GM19099 (cell line): ENCODE measurements around the gene RNF4.

ENCODE experiments used
- POLR2A ChIP-seq: IDR thresholded peaks from 3 replicates; pipeline ENCODE4 v1.6.1; 2011; ENCODE audit warnings: low read depth; ENCODE audit not compliant: insufficient read length; ENCODE audit errors: extremely low read depth

The RNF4 gene, protein sequence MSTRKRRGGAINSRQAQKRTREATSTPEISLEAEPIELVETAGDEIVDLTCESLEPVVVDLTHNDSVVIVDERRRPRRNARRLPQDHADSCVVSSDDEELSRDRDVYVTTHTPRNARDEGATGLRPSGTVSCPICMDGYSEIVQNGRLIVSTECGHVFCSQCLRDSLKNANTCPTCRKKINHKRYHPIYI

GRCh38 chr4:2468456-2469191 is at the start of gene RNF4:
TSS of gene RNF4 (plus strand) at chr4:2469106. CDS start at chr4:2490494, 21,388 bp downstream.
- peak; percentile 65 for TF ChIP-seq POLR2A

- TF ChIP-seq POLR2A, result no peak
These were observed 49.1 kb upstream of the RNF4 start for GRCh38 chr4:2419814-2420213.

DNA sequence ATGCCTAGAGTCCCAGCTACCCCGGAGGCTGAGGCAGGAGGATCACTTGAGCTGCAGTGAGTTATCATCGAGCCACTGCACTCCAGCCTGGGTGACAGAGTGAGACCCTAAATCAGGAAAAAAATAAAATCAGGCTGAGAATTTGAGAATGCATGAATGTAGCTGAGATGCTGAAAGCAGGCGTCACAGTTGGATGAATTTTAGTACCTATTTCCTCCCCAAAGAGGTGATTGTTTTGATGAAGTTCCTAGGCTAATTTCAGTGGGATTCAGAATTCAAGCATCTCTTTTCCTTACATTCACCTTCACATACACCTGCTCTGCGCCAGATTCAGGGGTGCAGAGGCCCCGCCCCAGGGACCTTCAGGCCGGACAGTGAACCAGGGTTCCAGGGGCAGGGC is 47.0 kb upstream of the RNF4 start:
- no peak for TF ChIP-seq POLR2A

- TF ChIP-seq POLR2A, result no peak
These were observed 45.8 kb upstream of the RNF4 start for GRCh38 chr4:2423066-2423465.

- TF ChIP-seq POLR2A, result no peak
These were observed 45.2 kb upstream of the RNF4 start for GRCh38 chr4:2423695-2424094.

DNA sequence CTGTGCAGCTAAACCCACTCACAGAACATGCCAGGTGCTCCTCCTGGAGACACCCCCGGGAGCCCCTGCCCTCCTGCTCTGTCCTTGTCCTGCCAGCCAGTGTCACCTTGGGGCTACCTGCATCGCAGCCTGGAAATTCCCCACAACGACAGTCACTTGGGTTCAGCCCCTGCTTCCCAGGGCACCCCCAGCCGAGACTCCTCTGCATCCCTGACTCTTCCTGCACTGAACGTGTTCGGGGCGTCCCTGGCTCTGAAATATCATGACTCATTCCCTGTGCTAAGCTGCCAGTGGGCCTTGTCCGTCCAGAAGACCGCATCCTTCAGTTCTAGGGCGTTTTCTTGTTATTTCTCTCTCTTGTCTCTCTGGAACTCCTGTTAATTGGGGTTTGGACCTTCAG is 44.3 kb upstream of the RNF4 start:
- TF ChIP-seq POLR2A, result no peak

GRCh38 chr4:2425386-2426068 is 43.4 kb upstream of the RNF4 start:
- TF ChIP-seq POLR2A, result no peak

- TF ChIP-seq POLR2A, result no peak
These were observed 42.9 kb upstream of the RNF4 start for GRCh38 chr4:2426069-2426397.

- TF ChIP-seq POLR2A, result no peak
These were observed 42.1 kb upstream of the RNF4 start for GRCh38 chr4:2426711-2427275.

GRCh38 chr4:2427383-2428334 is 41.2 kb upstream of the RNF4 start:
- no peak for TF ChIP-seq POLR2A

DNA sequence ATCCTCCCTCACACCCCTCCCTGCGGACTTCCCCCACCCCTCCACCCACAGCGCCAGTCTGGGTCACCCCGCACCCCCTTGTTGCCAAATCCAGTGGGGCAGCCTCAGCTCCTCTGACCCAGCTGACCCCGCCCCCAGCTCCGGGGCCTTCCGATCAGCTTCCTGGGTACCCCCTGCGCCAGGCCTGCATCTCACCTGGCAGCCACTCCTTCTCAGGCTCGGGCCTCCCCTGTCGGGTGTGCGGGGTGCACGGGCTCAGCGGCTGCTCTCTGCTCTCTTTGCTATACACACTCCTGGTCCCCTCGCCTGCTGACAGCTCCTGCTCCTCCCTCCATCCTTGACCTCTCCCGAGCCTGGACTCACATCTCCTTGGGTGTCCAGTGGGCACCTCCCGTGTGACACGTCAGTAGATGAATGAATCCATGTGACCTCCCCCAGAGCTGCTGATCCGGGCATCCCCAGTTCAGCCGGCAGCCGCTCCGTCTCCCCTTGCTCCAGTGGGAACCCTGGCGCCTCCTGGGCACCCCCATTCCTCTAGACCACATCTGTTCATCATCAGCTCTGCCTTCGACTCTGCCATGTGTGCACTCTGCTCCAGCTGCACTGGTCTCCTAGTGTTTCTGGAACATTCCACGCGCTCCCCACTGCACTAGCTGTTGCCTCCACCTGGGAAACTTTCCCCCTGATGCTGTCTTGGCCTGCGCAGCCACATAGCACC is 40.3 kb upstream of the RNF4 start:
- no peak for TF ChIP-seq POLR2A

DNA sequence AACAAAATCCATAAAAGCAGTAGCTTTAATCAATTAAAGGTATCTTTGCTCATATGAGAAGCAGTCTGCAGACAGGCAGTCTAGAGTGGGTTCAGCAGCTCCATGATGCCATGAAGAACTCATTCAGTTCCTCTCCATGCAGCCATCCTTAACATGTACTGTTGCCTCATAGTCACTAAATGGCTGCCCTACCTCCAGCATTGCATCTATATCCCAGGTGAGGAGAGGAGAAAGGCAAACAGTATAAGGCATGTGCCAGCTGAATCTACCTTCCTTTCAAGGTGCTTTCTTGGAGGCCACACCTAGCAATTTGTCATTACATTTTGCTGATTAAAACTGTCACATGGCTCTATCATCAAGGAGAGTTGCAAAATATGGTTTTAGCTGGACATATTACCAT is 36.9 kb upstream of the RNF4 start:
- no peak for TF ChIP-seq POLR2A

DNA sequence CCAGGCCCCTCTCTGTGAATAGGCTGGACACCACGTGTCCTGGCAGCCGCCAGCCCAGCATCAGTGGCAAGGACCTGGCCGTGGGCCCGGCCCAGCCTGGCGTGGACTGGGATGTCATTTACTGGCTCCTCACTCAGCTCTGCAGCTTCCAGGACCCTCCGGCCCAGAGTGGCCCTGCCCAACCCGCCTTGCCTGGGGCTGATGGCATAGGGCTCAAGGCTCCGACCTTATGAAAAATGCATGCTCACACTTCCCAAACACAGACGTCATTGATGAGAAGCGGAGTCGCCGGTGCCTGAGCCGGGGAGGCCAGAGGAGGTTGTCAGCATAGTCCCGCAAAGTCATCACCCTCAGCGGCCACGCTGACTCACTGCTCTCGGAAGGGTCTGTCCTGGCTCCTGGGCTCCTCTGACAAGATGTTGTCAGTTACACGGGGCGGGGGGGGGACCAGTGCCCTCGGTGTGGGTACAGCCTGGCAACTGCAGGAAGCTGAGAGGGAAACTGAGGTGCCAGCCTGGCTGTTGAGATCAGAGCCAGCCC is 35.8 kb upstream of the RNF4 start:
- TF ChIP-seq POLR2A, result no peak
